ENCODE measurements around the gene ARMCX6. TPM values are rescaled to one million over a fixed set of nuclear protein-coding genes. Genes with fewer than 3 reads are reported as not detected.

ARMCX6 gene
- polyA plus RNA-seq, 3 donors: 20.9 to 29.9 (median 21.1) TPM

DNA sequence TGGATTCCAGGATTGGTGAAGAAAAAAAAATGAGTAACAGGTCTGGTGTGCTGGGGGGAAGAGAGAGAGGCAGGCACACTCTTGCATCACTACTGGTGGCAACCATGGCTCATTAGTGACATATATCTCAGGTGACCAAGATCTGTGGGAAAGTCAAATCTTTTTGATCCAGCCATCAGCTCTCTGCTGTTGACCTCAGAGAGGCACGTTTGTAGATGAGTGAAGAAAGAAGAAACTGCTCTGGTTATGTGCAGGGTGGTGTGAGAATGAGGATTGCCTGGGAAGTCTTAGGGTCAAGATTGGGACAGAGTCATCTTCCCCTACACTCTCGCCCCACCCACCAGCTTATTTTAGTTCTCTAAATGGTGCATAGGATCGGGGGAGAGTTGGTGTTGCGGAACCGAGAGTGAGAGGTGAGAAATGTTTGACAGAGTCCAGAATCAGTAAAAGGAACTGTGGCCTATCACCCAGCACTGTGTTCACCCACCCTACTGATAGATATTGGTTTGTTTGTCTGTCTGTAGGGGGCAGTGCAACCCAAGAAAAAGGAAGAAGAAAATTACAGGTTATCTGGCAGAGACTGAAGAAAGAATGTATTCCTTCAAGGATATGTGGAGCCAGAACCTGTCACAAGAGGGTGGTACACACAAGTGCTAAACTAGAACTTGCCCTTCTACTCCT is 21.9 kb downstream of the ARMCX6 start:
- peak; percentile 63 for TF ChIP-seq CTCF (IDR thresholded peaks at IDR 0.05)

More for the DNA sequence above, 21.9 kb downstream of the ARMCX6 start:
- no peak overlapping the region for H3K27ac ChIP-seq (ENCODE audit: low read depth in 1 of 2, low read length in 2 of 2)
- no peaks in the 10 kb centered on the region for H3K9me3 ChIP-seq (replicated peaks in 1 of 2; ENCODE audit: control insufficient read depth in 1 of 2, insufficient read depth in 1 of 2, low read length in 2 of 2)
- H3K36me3 ChIP-seq (replicated peaks in 1 of 2; ENCODE audit: control insufficient read depth in 1 of 2, insufficient read depth in 2 of 2, low read length in 2 of 2): no peaks in the 10 kb centered on the region
- DNase-seq: peak; percentile 44 to 64 (median 46)
- H3K4me1 Mint-ChIP-seq: peaks cover 6% of the 10 kb centered on the region
- H3K27me3 Mint-ChIP-seq (ENCODE audit: low read depth in 3 of 3): peaks cover 4 to 8% (median 7%) of the 10 kb centered on the region in 3 donors
- H4K20me1 ChIP-seq (ENCODE audit: insufficient read depth, low read length): no peaks in the 10 kb centered on the region
- H3K36me3 Mint-ChIP-seq: no peaks in the 10 kb centered on the region
- WGBS (ENCODE audit: insufficient coverage): no CpG with 5 or more reads among the region's 5 CpGs
- H3K9me3 Mint-ChIP-seq: no peaks in the 10 kb centered on the region
- peak overlapping the region; percentile 9 for H2AFZ ChIP-seq (ENCODE audit: insufficient read depth, low read depth, low read length, poor library complexity, severe bottlenecking)
- no peak overlapping the region for H3K27ac Mint-ChIP-seq
- no peaks in the 10 kb centered on the region for H3K4me1 ChIP-seq (ENCODE audit: control insufficient read depth in 1 of 2, insufficient read depth in 2 of 2, low read length in 2 of 2)
- no peak overlapping the region for H3K9ac ChIP-seq (ENCODE audit: insufficient read depth, low read length, poor library complexity, severe bottlenecking)
- no peak overlapping the region for H3K4me3 ChIP-seq (replicated peaks in 1 of 3; ENCODE audit: low read depth in 2 of 3, low read length in 3 of 3)
- no peak overlapping the region for H3K4me3 Mint-ChIP-seq
- intact Hi-C loops (cut with micrococcal nuclease): loop anchor here in 1 of 2 donors (5.0 kb wide), 1 partner anchor 179 kb away; no protein-coding TSS in a partner anchor
- H3K4me2 ChIP-seq (replicated peaks; ENCODE audit: extremely low read depth, low read length, poor library complexity, severe bottlenecking): no peak overlapping the region
- peaks cover 0 to 4% of the 10 kb centered on the region in 2 donors for H3K27me3 ChIP-seq (ENCODE audit: control insufficient read depth in 2 of 2, insufficient read depth in 2 of 2, low read length in 2 of 2)
- no peaks in the 10 kb centered on the region for H3K79me2 ChIP-seq (ENCODE audit: insufficient read depth, low read length)

Small RNAs within 50 kb of the gene (small RNA-seq; reads per million reads assigned to genes)
- gene RNU6-30P (ENCODE audit: insufficient read length, low read depth): 1.7 reads per million

Other genes starting within 250 kb of the ARMCX6 start
- 10 to 100 TPM; 74.1 to 92.9 (median 82.9) TPM for gene BTK, start 231.8 kb downstream of the ARMCX6 start, polyA plus RNA-seq
- 1,000 to 10,000 TPM in 1 of 3 donors, 100 to 1,000 TPM in 2; 833 to 2,390 (median 875) TPM for gene RPL36A, start 227.0 kb downstream of the ARMCX6 start, polyA plus RNA-seq
- gene GLA, start 210.1 kb downstream of the ARMCX6 start, polyA plus RNA-seq: 100 to 1,000 TPM in 1 of 3 donors, 10 to 100 TPM in 2; 64.0 to 101 (median 80.0) TPM
- gene HNRNPH2, start 209.8 kb downstream of the ARMCX6 start, polyA plus RNA-seq: 100 to 1,000 TPM in 2 of 3 donors, 10 to 100 TPM in 1; 27.7 to 163 (median 118) TPM
- 1 to 10 TPM in 1 of 3 donors, under 1 TPM in 1, not detected in 1; 0.66 to 4.4 TPM for gene ARMCX4, start 132.5 kb downstream of the ARMCX6 start, polyA plus RNA-seq
- 1 to 10 TPM; 1.4 to 3.4 (median 1.6) TPM for gene ARMCX1, start 67.5 kb downstream of the ARMCX6 start, polyA plus RNA-seq
- gene ARMCX3, start 5.2 kb upstream of the ARMCX6 start, polyA plus RNA-seq: 10 to 100 TPM; 13.7 to 18.3 (median 14.4) TPM
- under 1 TPM; 0.27 to 0.63 (median 0.61) TPM for gene ARMCX2, start 41.9 kb upstream of the ARMCX6 start, polyA plus RNA-seq